Right atrium auricular region (tissue), 2 donors: ENCODE data around the gene CROCC2. TPM values are rescaled to one million over a fixed set of nuclear protein-coding genes. Genes with fewer than 3 reads are reported as not detected.

ENCODE experiments used
- DNase-seq: peaks from one replicate; pipeline ENCODE4 v3.0.0-alpha.2; 2019; ENCODE audit warnings: low spot score
- H3K27ac ChIP-seq, 2 donors: fragments of 200-600 bp; sonication (generic); 1 replicate in 1 of 2; 2 replicates in 1 of 2; pipeline ENCODE4 v1.5.1; 2016 to 2019
- H3K27me3 ChIP-seq, 2 donors: fragments of 200-600 bp; sonication (generic); one replicate each; pipeline versions ENCODE4 v1.5.1 to v1.6.0; 2017 to 2019
- H3K36me3 ChIP-seq: fragments of 200-600 bp; sonication (generic); one replicate; pipeline ENCODE4 v1.5.1; 2016
- H3K4me1 ChIP-seq, 2 donors: fragments of 200-600 bp; sonication (generic); one replicate each; pipeline versions ENCODE4 v1.5.1 to v1.6.0; 2017 to 2019
- H3K4me3 ChIP-seq, 2 donors: fragments of 200-600 bp; sonication (generic); 1 replicate in 1 of 2; 2 replicates in 1 of 2; pipeline ENCODE4 v1.5.1; 2017 to 2019; ENCODE audit warnings: mild to moderate bottlenecking in 1 of 2, moderate library complexity in 1 of 2
- H3K9me3 ChIP-seq, 2 donors: fragments of 200-600 bp; sonication (generic); one replicate each; pipeline ENCODE4 v1.5.1; 2019
- total RNA-seq, 2 donors: library from RNA; depleted of rRNA; stranded (reverse); fragments of >200 nt; gene quantifications; one replicate each; pipeline ENCODE4 v1.1.0, GENCODE V29; 2016
- TF ChIP-seq, protein P1 (sequence below), 2 donors: fragments of 200-600 bp; sonication (generic); IDR thresholded peaks; one replicate each; pipeline ENCODE4 v1.5.1; 2019; ENCODE audit warnings: antibody characterized with exemption in 2 of 2

CROCC2 gene
- total RNA-seq = not detected

DNA sequence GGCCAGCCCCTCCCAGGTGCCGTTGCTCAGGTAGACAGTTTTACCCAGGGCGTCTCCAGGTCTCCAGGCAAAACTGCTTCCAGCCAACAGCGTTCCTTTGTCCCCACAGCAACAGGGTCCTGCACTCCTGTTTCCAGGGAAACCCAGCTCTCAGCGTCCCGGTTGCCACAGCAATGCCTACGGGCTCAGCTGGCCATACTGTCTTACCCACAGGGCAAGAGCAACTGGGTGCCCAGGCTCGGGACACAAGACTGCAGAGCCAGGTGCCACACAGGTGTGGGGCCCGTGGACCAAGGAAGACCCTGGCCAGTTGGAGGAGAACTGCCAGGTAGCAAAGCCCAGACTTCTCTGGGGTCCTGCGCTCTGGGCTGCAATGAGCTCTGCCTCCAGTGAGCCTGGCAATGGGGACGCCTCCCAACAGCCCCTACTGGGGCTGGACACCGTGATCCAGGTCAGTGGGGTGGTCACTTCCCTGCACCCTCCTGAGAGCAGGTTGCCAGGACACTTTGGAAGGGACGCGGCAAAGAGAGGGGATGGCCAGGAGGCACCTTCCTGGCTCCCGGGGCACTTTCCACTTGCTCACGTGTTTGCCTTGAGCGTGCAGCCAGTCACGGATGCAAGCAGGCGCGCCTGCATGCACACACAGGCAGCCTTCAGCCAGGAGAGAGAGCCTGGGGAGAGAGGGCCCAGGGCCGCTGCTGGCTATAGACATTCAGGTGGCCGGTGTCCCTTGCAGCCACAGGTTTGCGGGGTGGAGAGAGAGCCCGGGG lies at the start of gene CROCC2:
TSS of gene CROCC2 (plus strand) at position 196 of the 770 bp plus-strand sequence. CDS start at position 374, 178 bp downstream.
- Histone ChIP-seq H3K36me3 (no peaks in the 10 kb centered on the region), H3K9me3 (no peaks in the 10 kb centered on the region), H3K27me3 (no peaks in the 10 kb centered on the region), H3K4me1 (no peaks in the 10 kb centered on the region), H3K27ac (no peak within 1 kb of the TSS), H3K4me3 (no peak within 1 kb of the TSS)
- DNase-seq = no peak
- TF ChIP-seq, protein P1, sequence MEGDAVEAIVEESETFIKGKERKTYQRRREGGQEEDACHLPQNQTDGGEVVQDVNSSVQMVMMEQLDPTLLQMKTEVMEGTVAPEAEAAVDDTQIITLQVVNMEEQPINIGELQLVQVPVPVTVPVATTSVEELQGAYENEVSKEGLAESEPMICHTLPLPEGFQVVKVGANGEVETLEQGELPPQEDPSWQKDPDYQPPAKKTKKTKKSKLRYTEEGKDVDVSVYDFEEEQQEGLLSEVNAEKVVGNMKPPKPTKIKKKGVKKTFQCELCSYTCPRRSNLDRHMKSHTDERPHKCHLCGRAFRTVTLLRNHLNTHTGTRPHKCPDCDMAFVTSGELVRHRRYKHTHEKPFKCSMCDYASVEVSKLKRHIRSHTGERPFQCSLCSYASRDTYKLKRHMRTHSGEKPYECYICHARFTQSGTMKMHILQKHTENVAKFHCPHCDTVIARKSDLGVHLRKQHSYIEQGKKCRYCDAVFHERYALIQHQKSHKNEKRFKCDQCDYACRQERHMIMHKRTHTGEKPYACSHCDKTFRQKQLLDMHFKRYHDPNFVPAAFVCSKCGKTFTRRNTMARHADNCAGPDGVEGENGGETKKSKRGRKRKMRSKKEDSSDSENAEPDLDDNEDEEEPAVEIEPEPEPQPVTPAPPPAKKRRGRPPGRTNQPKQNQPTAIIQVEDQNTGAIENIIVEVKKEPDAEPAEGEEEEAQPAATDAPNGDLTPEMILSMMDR (IDR thresholded peaks at IDR 0.05) = no peak

DNA sequence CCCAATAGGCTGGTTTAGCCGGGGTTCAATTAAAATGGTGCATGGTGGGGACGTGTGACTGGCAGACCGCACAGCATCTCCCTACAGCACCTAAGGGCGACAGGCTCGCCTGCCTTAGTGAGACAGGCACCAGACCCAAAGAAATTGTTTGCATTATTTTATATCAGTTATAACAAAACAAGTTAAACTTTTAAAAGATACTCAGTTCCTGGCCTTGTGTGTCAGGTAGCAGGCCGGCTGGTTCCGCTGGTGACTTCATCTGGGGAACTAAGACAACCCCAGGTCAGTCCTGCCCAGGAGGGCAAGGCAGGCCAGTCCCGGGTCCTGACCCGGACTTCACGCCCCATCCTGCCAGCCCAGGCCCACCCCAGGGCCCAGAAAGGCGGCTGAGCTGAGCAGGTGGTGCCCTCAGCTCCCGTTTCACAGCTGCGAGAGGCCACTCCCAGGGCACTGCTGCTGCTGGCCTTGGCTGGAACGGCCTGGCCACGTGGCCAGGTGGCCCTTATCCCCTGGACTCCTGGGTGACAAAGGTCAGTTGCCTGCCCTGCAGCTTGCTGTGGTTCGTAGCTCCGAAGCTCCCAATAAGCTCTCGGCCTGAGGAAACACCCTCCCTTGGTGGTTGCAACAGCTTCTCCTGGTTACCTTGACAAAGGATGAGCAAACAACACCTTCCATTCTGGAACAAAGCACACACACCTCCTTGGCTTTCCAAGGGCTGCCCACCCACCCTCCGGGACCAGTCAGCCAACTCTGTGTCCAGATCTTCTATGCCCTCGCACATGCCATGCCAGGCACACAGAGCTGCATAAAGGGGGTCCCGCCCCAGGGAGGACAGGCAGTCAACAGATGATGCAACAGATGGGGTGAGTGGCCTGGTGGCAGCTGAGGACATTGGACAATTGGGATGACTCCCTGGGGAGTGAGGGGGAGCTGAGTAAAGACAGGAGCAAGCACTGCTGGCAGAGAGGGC lies 48.8 kb upstream of the CROCC2 start:
- no peak for DNase-seq
- Histone ChIP-seq H3K27ac (no peak overlapping the region), H3K27me3 (no peaks in the 10 kb centered on the region), H3K4me1 (no peaks in the 10 kb centered on the region), H3K36me3 (no peaks in the 10 kb centered on the region), H3K9me3 (no peaks in the 10 kb centered on the region), H3K4me3 (no peak overlapping the region)
- TF ChIP-seq, protein P1 (IDR thresholded peaks at IDR 0.05) = no peak

DNA sequence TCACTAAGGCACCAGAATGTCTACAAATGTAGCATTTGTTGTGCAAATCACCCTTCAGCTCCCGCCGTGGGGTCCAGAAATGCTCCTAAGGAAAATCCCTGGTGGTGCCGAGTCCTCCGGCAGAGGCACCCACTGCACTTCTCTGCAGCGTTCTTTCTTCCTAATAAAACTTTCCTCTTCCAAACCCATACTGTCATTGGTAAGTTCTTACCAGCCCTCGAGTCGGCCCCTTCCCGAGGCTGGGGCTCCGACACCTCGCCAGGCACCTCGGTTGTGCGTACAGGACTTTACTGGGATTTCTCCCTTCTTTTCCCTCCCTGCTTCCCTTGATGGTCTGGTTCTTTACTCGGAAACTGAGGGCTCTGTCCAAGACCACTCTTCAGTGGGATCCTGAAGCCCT lies 47.8 kb upstream of the CROCC2 start:
- Histone ChIP-seq H3K4me1 (no peaks in the 10 kb centered on the region), H3K27me3 (no peaks in the 10 kb centered on the region), H3K9me3 (no peaks in the 10 kb centered on the region), H3K27ac (no peak overlapping the region), H3K4me3 (no peak overlapping the region), H3K36me3 (no peaks in the 10 kb centered on the region)
- no peak for DNase-seq
- TF ChIP-seq, protein P1 (IDR thresholded peaks at IDR 0.05) = no peak

DNA sequence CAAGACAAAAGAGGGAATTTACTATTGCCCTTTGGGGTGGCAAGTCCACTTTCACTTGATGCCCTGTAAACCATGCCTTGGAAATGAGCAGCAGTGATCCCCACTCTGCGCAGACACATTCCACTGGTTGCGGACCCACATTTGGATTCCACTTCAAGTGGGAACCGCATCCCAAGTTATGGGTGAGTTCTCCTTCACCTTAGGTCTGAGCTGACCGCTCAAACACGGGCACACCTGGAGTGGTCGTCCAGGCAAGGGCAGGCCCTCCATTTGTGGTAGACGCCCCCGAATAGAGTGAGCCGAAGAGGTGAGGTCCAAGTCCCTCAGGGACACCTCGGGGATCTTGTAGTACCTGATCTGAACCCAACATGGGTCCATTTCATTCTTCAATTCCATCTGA lies 47.3 kb upstream of the CROCC2 start:
- H3K36me3 ChIP-seq = no peaks in the 10 kb centered on the region
- H3K9me3 ChIP-seq = no peaks in the 10 kb centered on the region
- TF ChIP-seq, protein P1 (IDR thresholded peaks at IDR 0.05) = no peak
- no peak for DNase-seq
- no peaks in the 10 kb centered on the region for H3K4me1 ChIP-seq
- H3K4me3 ChIP-seq = no peak overlapping the region
- H3K27ac ChIP-seq = no peak overlapping the region
- H3K27me3 ChIP-seq = no peaks in the 10 kb centered on the region

DNA sequence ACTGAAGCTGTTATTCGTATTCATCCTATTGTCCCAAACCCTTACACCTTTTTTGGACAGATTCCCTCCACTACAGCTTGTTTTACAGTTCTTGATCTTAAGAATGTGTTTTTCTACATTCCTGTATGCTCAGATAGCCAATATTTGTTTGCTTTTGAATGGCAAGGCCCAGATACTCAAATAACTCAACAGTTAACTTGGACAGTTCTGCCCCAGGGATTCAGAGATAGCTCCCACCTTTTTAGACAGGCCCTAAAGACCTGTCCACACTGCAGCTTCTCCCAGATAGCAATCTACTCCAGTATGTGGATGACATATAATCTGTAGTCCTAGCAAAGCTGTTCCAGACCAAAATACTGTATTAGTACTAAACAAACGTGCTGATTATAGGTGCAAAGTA lies 44.6 kb upstream of the CROCC2 start:
- H3K9me3 ChIP-seq = no peaks in the 10 kb centered on the region
- DNase-seq = no peak
- no peak overlapping the region for H3K4me3 ChIP-seq
- TF ChIP-seq, protein P1 (IDR thresholded peaks at IDR 0.05) = no peak
- H3K36me3 ChIP-seq = no peaks in the 10 kb centered on the region
- H3K4me1 ChIP-seq = no peaks in the 10 kb centered on the region
- no peak overlapping the region for H3K27ac ChIP-seq
- no peaks in the 10 kb centered on the region for H3K27me3 ChIP-seq
